Mucosa of descending colon (tissue), 3 donors: ENCODE measurements around the gene MSTN. TPM values are rescaled to one million over a fixed set of nuclear protein-coding genes. Genes with fewer than 3 reads are reported as not detected.

Experiments
- ATAC-seq: fragments of 200-7000 bp; cut with Tn5 transposase; one replicate; pipeline ENCODE4 v1.9.1; 2020; ENCODE audit warnings: mild to moderate bottlenecking, moderate library complexity
- DNase-seq, 3 donors: peaks; one replicate each; pipeline ENCODE4 v3.0.0-alpha.2; 2020
- H3K36me3 ChIP-seq: fragments of 200-600 bp; one replicate; pipeline ENCODE4 v1.8.0; 2021; ENCODE audit warnings: low read depth, mild to moderate bottlenecking
- H3K4me1 ChIP-seq: fragments of 200-600 bp; one replicate; pipeline ENCODE4 v1.8.0; 2021; ENCODE audit warnings: low read depth, mild to moderate bottlenecking
- H3K4me3 ChIP-seq: fragments of 200-600 bp; one replicate; pipeline ENCODE4 v1.8.0; 2021; ENCODE audit warnings: mild to moderate bottlenecking
- H3K9me3 ChIP-seq: fragments of 200-600 bp; one replicate; pipeline ENCODE4 v1.8.0; 2021; ENCODE audit warnings: mild to moderate bottlenecking
- intact Hi-C, 2 donors: fragments of 100-400 bp; cut with DNase I in 1 of 2; cut with micrococcal nuclease in 1 of 2; formaldehyde crosslinking; loops; one replicate each; pipeline versions ENCODE4 v1.11.0 to v1.11.1; 2022; cut with DNase I, micrococcal nuclease
- total RNA-seq, 3 donors: library from RNA; stranded (reverse); fragmentation: NEBNext Ultra II Directional in 2 of 3; extraction: Animal tissue kit (Norgen Biotek cat#: 25700) in 2 of 3; gene quantifications; one replicate each; pipeline versions ENCODE4 v1.2.1 to v1.2.4, GENCODE V29; 2021 to 2023
- TF ChIP-seq, protein P1 (sequence below): fragments of 200-600 bp; IDR thresholded peaks from one replicate; pipeline ENCODE4 v1.8.0; 2022; ENCODE audit warnings: antibody characterized with exemption, mild to moderate bottlenecking
- donor health status: DM: no; HTN: no; CAD: no; lungs with moderate emphysema.
- donor health status: DM: no; HTN: no; CAD: no.
- donor health status: DM: no; HTN: yes; CAD: no.

The MSTN gene
- total RNA-seq, 3 donors from 2014 or later, result 0.26 to 0.35 TPM; not detected in 1

DNA sequence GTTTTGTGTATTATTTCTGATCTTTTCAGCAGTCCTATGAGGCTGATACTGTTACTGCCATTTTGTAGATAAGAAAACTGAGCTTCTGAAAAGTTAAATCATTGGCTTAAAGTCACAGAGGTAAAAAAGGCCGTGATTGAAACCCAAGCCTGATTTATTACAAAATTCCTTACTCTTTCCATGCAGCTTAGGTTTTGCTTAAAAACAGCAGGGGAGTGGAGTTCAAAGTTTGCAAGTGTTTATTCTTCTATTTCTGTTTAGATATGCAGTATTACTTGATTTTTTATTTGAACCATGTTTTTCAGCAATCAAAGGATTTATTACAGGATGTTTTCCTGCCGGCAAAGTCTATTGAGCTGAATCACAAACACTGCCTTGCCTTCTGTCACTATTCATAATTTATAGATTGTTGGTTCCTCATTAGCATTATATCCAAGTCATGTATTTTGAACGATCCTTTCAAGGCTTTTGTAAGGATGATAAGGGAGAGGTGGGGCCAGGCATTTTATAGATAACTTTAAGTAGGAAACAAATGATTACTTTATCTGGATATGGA, 31.9 kb upstream of the MSTN start:
- H3K36me3 ChIP-seq, result no peaks in the 10 kb centered on the region
- peak; percentile 36 for ATAC-seq
- intact Hi-C loops, result no loop called here
- no peaks in the 10 kb centered on the region for H3K4me1 ChIP-seq
- H3K4me3 ChIP-seq, result no peak overlapping the region
- DNase-seq, result no peak
- TF ChIP-seq, protein P1, sequence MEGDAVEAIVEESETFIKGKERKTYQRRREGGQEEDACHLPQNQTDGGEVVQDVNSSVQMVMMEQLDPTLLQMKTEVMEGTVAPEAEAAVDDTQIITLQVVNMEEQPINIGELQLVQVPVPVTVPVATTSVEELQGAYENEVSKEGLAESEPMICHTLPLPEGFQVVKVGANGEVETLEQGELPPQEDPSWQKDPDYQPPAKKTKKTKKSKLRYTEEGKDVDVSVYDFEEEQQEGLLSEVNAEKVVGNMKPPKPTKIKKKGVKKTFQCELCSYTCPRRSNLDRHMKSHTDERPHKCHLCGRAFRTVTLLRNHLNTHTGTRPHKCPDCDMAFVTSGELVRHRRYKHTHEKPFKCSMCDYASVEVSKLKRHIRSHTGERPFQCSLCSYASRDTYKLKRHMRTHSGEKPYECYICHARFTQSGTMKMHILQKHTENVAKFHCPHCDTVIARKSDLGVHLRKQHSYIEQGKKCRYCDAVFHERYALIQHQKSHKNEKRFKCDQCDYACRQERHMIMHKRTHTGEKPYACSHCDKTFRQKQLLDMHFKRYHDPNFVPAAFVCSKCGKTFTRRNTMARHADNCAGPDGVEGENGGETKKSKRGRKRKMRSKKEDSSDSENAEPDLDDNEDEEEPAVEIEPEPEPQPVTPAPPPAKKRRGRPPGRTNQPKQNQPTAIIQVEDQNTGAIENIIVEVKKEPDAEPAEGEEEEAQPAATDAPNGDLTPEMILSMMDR, result no peak
- peaks cover 4% of the 10 kb centered on the region for H3K9me3 ChIP-seq

DNA sequence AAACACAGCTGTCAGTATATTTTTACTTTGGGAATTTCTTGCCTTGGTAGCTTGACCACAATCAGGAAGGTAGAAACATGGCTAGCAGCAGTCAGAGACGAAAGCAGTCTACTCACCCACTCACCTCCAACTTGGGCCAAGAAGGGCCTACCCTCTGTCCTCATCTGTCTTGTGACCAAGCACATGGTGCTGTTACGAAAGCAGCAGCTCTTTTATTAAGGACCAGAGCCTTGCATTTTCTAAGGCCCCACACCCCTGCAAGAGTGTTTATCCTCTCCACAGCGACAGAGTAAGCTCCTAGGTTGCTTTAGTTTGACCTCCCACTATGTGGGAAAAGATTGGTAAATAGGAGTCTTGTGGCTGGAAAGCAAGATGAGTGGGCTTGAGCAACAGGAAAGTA, 31.3 kb upstream of the MSTN start:
- TF ChIP-seq, protein P1, result no peak
- Histone ChIP-seq H3K4me3 (no peak overlapping the region), H3K4me1 (no peaks in the 10 kb centered on the region), H3K36me3 (no peaks in the 10 kb centered on the region), H3K9me3 (peaks cover 4% of the 10 kb centered on the region)
- DNase-seq (peak in 1 of 3 donors; percentile 5), ATAC-seq (no peak)
- intact Hi-C loops, result no loop called here

DNA sequence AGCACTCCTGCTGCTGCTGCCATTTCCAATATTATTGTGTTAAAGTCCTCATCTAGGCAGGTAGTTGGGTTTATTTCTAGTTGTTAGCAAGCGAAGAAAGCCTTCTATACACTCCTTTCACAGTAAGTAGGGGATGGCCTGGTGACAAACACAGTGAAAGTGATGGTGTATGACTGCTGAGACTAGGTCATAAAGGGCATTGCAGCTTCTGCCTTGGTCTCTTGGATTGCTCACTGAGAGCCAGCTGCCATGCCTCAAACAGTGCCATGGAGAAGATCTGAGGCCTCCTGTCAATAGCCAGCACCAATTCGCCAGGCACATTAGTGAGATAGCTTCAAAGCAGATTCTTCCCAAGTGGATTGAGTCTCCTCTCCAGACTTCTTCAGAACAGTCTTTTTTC, 27.6 kb upstream of the MSTN start:
- H3K36me3 ChIP-seq, result no peaks in the 10 kb centered on the region
- TF ChIP-seq, protein P1, result no peak
- DNase-seq, result no peak
- H3K4me3 ChIP-seq, result no peak overlapping the region
- no peaks in the 10 kb centered on the region for H3K4me1 ChIP-seq
- no peaks in the 10 kb centered on the region for H3K9me3 ChIP-seq
- ATAC-seq, result no peak
- intact Hi-C loops, result no loop called here

DNA sequence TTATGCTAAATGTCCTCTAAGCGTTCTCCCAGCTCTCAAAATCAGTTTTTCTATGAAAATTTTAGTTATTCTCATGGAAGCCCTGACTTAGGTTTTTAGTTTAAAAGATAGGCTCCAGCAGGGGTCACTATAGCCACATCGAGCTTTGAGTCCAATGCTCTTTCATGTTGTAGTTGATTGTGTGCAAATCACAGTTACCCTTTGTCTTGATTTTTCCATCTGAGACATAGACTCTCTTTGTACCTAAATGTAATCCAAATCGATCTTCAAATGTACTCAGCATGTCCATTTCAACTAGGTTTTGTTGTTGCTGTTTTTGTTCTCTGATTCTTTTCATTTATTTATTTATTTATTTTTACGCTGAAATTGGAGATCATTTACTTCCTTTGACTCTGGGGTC, 26.4 kb upstream of the MSTN start:
- TF ChIP-seq, protein P1, result no peak
- Histone ChIP-seq H3K36me3 (no peaks in the 10 kb centered on the region), H3K4me1 (no peaks in the 10 kb centered on the region), H3K4me3 (no peak overlapping the region), H3K9me3 (no peaks in the 10 kb centered on the region)
- ATAC-seq, result peak; percentile 83
- intact Hi-C loops, result loop anchor here in 1 of 2 donors (5.0 to 10.0 kb wide), 2 partner anchors 188 to 276 kb away; no protein-coding TSS in a partner anchor
- peak in 1 of 3 donors; percentile 86 for DNase-seq

DNA sequence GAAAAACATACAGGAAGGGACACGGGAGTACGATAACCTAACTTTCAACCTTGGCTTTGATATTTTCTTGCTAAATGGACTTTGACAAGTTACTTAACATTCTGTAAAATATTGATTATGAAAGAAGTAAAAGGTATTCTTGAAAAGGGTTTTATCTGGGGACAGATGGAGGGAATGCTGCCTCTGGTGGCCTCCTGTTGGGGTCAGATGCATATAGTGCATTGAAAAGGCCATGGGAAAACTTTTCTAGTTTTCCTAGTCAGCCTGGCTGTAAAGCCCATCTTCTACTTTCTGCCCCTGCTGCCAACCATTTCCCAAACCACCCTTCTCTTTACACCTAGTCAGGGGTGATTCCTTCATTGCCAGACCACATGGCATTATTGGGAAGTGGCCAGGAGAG, 22.2 kb upstream of the MSTN start:
- intact Hi-C loops, result loop anchor here in 1 of 2 donors (5.0 to 10.0 kb wide), 2 partner anchors 193 to 280 kb away; no protein-coding TSS in a partner anchor
- Histone ChIP-seq H3K4me3 (no peak overlapping the region), H3K9me3 (no peaks in the 10 kb centered on the region), H3K4me1 (no peaks in the 10 kb centered on the region), H3K36me3 (no peaks in the 10 kb centered on the region)
- ATAC-seq, result no peak
- DNase-seq, result no peak
- TF ChIP-seq, protein P1, result no peak
